ENCODE data around the gene WWP2. TPM values are rescaled to one million over a fixed set of nuclear protein-coding genes. Genes with fewer than 3 reads are reported as not detected.
A peak's percentile ranks its signal among the peaks of the same experiment; 100 is the strongest.

The WWP2 gene
- total RNA-seq, 2 experiments from 2014 or later = 30.3 to 43.4 TPM

GRCh38 chr16:69741519-69741918, 20.6 kb upstream of the WWP2 start:
- no TSS peak for BruUV-seq (replicated peaks)
- H3K36me3 ChIP-seq (ENCODE audit: insufficient read depth, low read length) = peaks cover 76% of the 10 kb centered on the region

GRCh38 chr16:69741951-69742904, 19.9 kb upstream of the WWP2 start:
- ChIA-PET POLR2A (interaction anchor here (1.2 to 1.9 kb wide), 2 partner anchors 12 to 16 kb away, joined by 3 to 9 read pairs; partner anchors contain the start of genes NOB1 and NQO1), CTCF (ENCODE audit: unreplicated experiment) (no interaction called here)
- no peak for DNase-seq (ENCODE audit: low spot score)
- Histone ChIP-seq H3K9me3 (ENCODE audit: low read length) (no peaks in the 10 kb centered on the region), H3K9me2 (ENCODE audit: insufficient read depth, low read length) (no peaks in the 10 kb centered on the region), H3K4me3 (ENCODE audit: low read depth, low read length, poor library complexity, severe bottlenecking) (no peak overlapping the region), H4K20me1 (ENCODE audit: insufficient read depth, low read length) (no peaks in the 10 kb centered on the region), H3K36me3 (ENCODE audit: insufficient read depth, low read length) (peaks cover 82% of the 10 kb centered on the region), H3K4me2 (ENCODE audit: low read length) (no peak overlapping the region), H3K79me2 (ENCODE audit: insufficient read depth, low read depth, low read length) (no peaks in the 10 kb centered on the region; the same call in 1 of the 2 replicates), H3K4me1 (ENCODE audit: insufficient read depth, low read length, poor library complexity, severe bottlenecking) (no peaks in the 10 kb centered on the region), H2AFZ (ENCODE audit: low read length) (no peak overlapping the region), H3K27ac (ENCODE audit: low read depth, low read length, poor library complexity, severe bottlenecking) (no peak overlapping the region)
- BruUV-seq (replicated peaks) = TSS peak; percentile 68
- intact Hi-C loops (cut with micrococcal nuclease; ENCODE audit: unreplicated experiment) = no loop called here
- no peak for TF ChIP-seq CTCF (conservative IDR thresholded peaks at IDR 0.05; ENCODE audit: low read length)
- no peak for TF ChIP-seq EZH2phosphoT487 (IDR thresholded peaks at IDR 0.05; ENCODE audit: borderline replicate concordance, low read depth, low read length)

More at GRCh38 chr16:69741519-69741918, 20.6 kb upstream of the WWP2 start:
- CTCF ChIA-PET (ENCODE audit: unreplicated experiment) = no interaction called here
- no peak for TF ChIP-seq CTCF (conservative IDR thresholded peaks at IDR 0.05; ENCODE audit: low read length)
- no peak for TF ChIP-seq EZH2phosphoT487 (IDR thresholded peaks at IDR 0.05; ENCODE audit: borderline replicate concordance, low read depth, low read length)
- intact Hi-C loops (cut with micrococcal nuclease; ENCODE audit: unreplicated experiment) = no loop called here
- H2AFZ ChIP-seq (ENCODE audit: low read length) = no peak overlapping the region
- no peak overlapping the region for H3K27ac ChIP-seq (ENCODE audit: low read depth, low read length, poor library complexity, severe bottlenecking)
- H3K4me3 ChIP-seq (ENCODE audit: low read depth, low read length, poor library complexity, severe bottlenecking) = no peak overlapping the region
- DNase-seq (ENCODE audit: low spot score) = no peak
- H3K4me1 ChIP-seq (ENCODE audit: insufficient read depth, low read length, poor library complexity, severe bottlenecking) = no peaks in the 10 kb centered on the region
- H3K9me2 ChIP-seq (ENCODE audit: insufficient read depth, low read length) = no peaks in the 10 kb centered on the region
- H4K20me1 ChIP-seq (ENCODE audit: insufficient read depth, low read length) = no peaks in the 10 kb centered on the region
- POLR2A ChIA-PET = interaction anchor here (1.2 to 1.9 kb wide), 2 partner anchors 13 to 15 kb away, joined by 3 to 9 read pairs; partner anchors contain the start of genes NOB1 and NQO1
- H3K9me3 ChIP-seq (ENCODE audit: low read length) = no peaks in the 10 kb centered on the region
- no peaks in the 10 kb centered on the region for H3K79me2 ChIP-seq (ENCODE audit: insufficient read depth, low read depth, low read length)
- H3K4me2 ChIP-seq (ENCODE audit: low read length) = no peak overlapping the region

All from OCI-LY7 (cell line).